NB4 (cell line): Measurements from ENCODE around the gene SHLD1.

Source experiments
- MAX ChIP-seq: IDR thresholded peaks from 2 replicates; pipeline ENCODE4 v1.6.1; 2011; ENCODE audit warnings: low read depth, low read length
- POLR2A ChIP-seq: IDR thresholded peaks from 2 replicates; pipeline ENCODE4 v1.6.1; 2011; ENCODE audit warnings: mild to moderate bottlenecking; ENCODE audit not compliant: insufficient read length; ENCODE audit errors: extremely low read depth

GRCh38 chr20:5789827-5790226 is 39.6 kb downstream of the SHLD1 start:
- TF ChIP-seq POLR2A (no peak), MAX (no peak)
